GM12878 (cell line): ENCODE data around the gene FRRS1L. TPM values are rescaled to one million over a fixed set of nuclear protein-coding genes. Genes with fewer than 3 reads are reported as not detected.

Experiments
- ATAC-seq: fragments of 200-7000 bp; cut with Tn5 transposase; 3 replicates; pipeline ENCODE4 v1.9.1; 2020; ENCODE audit warnings: mild to moderate bottlenecking, moderate library complexity
- BruUV-seq: library from RNA; stranded (reverse); fragments of 400-500 nt; replicated peaks from 2 replicates; lab custom pipeline; 2021; lab: Mats Ljungman, UMichigan
- CTCF ChIA-PET: fragments of 300-600 bp; sonication (Branson Sonifier 250); formaldehyde crosslinking; extraction: SDS; loops from one replicate; lab custom pipeline; 2021; ENCODE audit warnings: inconsistent platforms; lab: Yijun Ruan, JAX
- POLR2A ChIA-PET: fragments of 350-600 bp; formaldehyde crosslinking; extraction: SDS; loops from one replicate; lab custom pipeline; 2021; ENCODE audit warnings: inconsistent platforms; lab: Charles Lee
- RAD21 ChIA-PET: fragments of 300-600 bp; sonication (Branson Sonifier 250); formaldehyde crosslinking; loops from one replicate; lab custom pipeline; 2023; ENCODE audit warnings: antibody characterized with exemption; ENCODE audit not compliant: unreplicated experiment; lab: Charles Lee
- SMC1A ChIA-PET: fragments of 300-600 bp; sonication (Branson Sonifier 250); formaldehyde crosslinking; loops from one replicate; lab custom pipeline; 2023; ENCODE audit not compliant: unreplicated experiment, uncharacterized antibody; lab: Charles Lee
- DNase-seq: peaks from one replicate; pipeline ENCODE4 v3.0.0-alpha.2; 2011; ENCODE audit warnings: low read depth, low spot score
- FAIRE-seq: peaks from 3 replicates; lab custom pipeline; 2011; peaks lifted over from hg19 to GRCh38; lab: Jason Lieb, UNC
- H2AFZ ChIP-seq: 2 replicates; pipeline ENCODE4 v1.6.0; 2011; ENCODE audit warnings: low read depth, low read length, control low read depth; ENCODE audit not compliant: control insufficient read depth
- H3K27ac ChIP-seq: 2 replicates; pipeline ENCODE4 v1.5.1; 2011; ENCODE audit warnings: control low read depth; ENCODE audit not compliant: control insufficient read depth, insufficient read depth
- H3K27me3 ChIP-seq, 2 experiments: replicated peaks in 1 of 2; 2 replicates each; pipeline versions ENCODE4 v1.6.0 to v1.6.1; 2011; ENCODE audit warnings: low read length in 1 of 2; ENCODE audit not compliant: control insufficient read depth in 2 of 2, insufficient read depth in 2 of 2
- H3K36me3 ChIP-seq, 2 experiments: 2 replicates each; pipeline ENCODE4 v1.5.1; 2011; ENCODE audit warnings: low read length in 1 of 2; ENCODE audit not compliant: control insufficient read depth in 2 of 2, insufficient read depth in 2 of 2
- H3K4me1 ChIP-seq: 2 replicates; pipeline ENCODE4 v1.6.1; 2011; ENCODE audit warnings: mild to moderate bottlenecking, low read length, moderate library complexity, mixed read lengths; ENCODE audit not compliant: control insufficient read depth, insufficient read depth
- H3K4me2 ChIP-seq: 2 replicates; pipeline ENCODE4 v1.6.0; 2011; ENCODE audit warnings: control low read depth; ENCODE audit not compliant: control insufficient read depth, insufficient read depth
- H3K4me3 ChIP-seq: fragments of 200-600 bp; sonication (generic); 2 replicates; pipeline ENCODE4 v1.5.1; 2016
- H3K79me2 ChIP-seq: 2 replicates; pipeline ENCODE4 v1.6.0; 2011; ENCODE audit warnings: low read length; ENCODE audit not compliant: control insufficient read depth, insufficient read depth
- H3K9ac ChIP-seq: 2 replicates; pipeline ENCODE4 v1.8.0; 2011; ENCODE audit warnings: low read length, control low read depth, mixed read lengths; ENCODE audit not compliant: control insufficient read depth, insufficient read depth
- H3K9me3 ChIP-seq: replicated peaks from 3 replicates; pipeline ENCODE4 v1.5.1; 2011; ENCODE audit warnings: mild to moderate bottlenecking, low read length; ENCODE audit not compliant: control insufficient read depth, insufficient read depth
- H4K20me1 ChIP-seq: 2 replicates; pipeline ENCODE4 v1.6.0; 2011; ENCODE audit not compliant: control insufficient read depth, insufficient read depth
- HDAC2 ChIP-seq: fragments of 200-600 bp; sonication (generic); IDR thresholded peaks from 2 replicates; pipeline ENCODE4 v1.6.1; 2017
- LARP7 ChIP-seq: fragments of 450-650 bp; IDR thresholded peaks from 2 replicates; pipeline ENCODE4 v1.6.1; 2017; ENCODE audit warnings: mild to moderate bottlenecking
- MYB ChIP-seq: fragments of 150-350 bp; IDR thresholded peaks from 2 replicates; pipeline ENCODE4 v1.6.1; 2014; ENCODE audit warnings: mild to moderate bottlenecking, low read depth, low read length, borderline replicate concordance
- NFXL1 ChIP-seq: fragments of 450-650 bp; IDR thresholded peaks from 2 replicates; pipeline ENCODE4 v1.6.1; 2017; ENCODE audit warnings: antibody characterized with exemption, mild to moderate bottlenecking, borderline replicate concordance
- PAX8 ChIP-seq: fragments of 450-650 bp; IDR thresholded peaks from 2 replicates; pipeline ENCODE4 v1.6.1; 2017; ENCODE audit warnings: mild to moderate bottlenecking, moderate library complexity
- SIX5 ChIP-seq: IDR thresholded peaks from 2 replicates; pipeline ENCODE4 v1.6.1; 2011; ENCODE audit warnings: mild to moderate bottlenecking, low read depth, low read length, moderate library complexity; ENCODE audit not compliant: severe bottlenecking
- SUZ12 ChIP-seq: fragments of 200-600 bp; sonication (generic); IDR thresholded peaks from one replicate; pipeline ENCODE4 v1.6.1; 2018; ENCODE audit warnings: antibody characterized with exemption, mild to moderate bottlenecking; ENCODE audit not compliant: unreplicated experiment
- ZNF217 ChIP-seq: fragments of 450-650 bp; IDR thresholded peaks from 2 replicates; pipeline ENCODE4 v1.6.1; 2017; ENCODE audit warnings: antibody characterized with exemption, mild to moderate bottlenecking
- WGBS: methylation state at CpG from one replicate; pipeline ENCODE4 v1.1.6; 2016; ENCODE audit warnings: low lambda C conversion rate; ENCODE audit not compliant: insufficient replicate concordance, insufficient coverage; ENCODE audit errors: missing lambda C conversion rate; 5-methylcytosine and 5-hydroxymethylcytosine counted together
- in situ Hi-C: fragments of 300-500 bp; cut with MboI; formaldehyde crosslinking; loops from 9 replicates; pipeline ENCODE4 v1.14.3; 2018; ENCODE audit warnings: mixed read lengths
- intact Hi-C: fragments of 100-400 bp; cut with micrococcal nuclease; formaldehyde crosslinking; loops from one replicate; pipeline ENCODE4 v1.14.2; 2022; ENCODE audit not compliant: unreplicated experiment
- polyA plus RNA-seq, 11 experiments: library from polyadenylated mRNA; depleted of rRNA in 4 of 11; unstranded in 6 of 11; stranded (reverse) in 5 of 11; fragments of >200 nt; fragmentation: Nextera tagmentation in 4 of 11; fragmentation: Illumina TruSeq in 1 of 11; extraction: Ambion mirVana in 4 of 11; extraction: Trizol in 1 of 11; gene quantifications; 1 replicate in 1 of 11; 2 replicates in 10 of 11; pipeline versions ENCODE4 v1.2.1 to v1.2.3, GENCODE V29; 2011 to 2016; ENCODE audit warnings: inconsistent platforms in 2 of 11, missing spikeins in 2 of 11, low read depth in 1 of 11
- total RNA-seq, 4 experiments: library from RNA; depleted of rRNA in 3 of 4; stranded (reverse); fragments of >200 nt in 3 of 4; fragmentation: Illumina TruSeq in 1 of 4; extraction: Trizol in 1 of 4; gene quantifications; 2 replicates each; pipeline versions ENCODE4 v1.2.1 to v1.2.3, GENCODE V29; 2013 to 2021

The FRRS1L gene
- total and polyA plus RNA-seq, 10 of the 15 experiments (the other 5 are each of a cell fraction or from before 2014, with no cell fraction given): not detected

DNA sequence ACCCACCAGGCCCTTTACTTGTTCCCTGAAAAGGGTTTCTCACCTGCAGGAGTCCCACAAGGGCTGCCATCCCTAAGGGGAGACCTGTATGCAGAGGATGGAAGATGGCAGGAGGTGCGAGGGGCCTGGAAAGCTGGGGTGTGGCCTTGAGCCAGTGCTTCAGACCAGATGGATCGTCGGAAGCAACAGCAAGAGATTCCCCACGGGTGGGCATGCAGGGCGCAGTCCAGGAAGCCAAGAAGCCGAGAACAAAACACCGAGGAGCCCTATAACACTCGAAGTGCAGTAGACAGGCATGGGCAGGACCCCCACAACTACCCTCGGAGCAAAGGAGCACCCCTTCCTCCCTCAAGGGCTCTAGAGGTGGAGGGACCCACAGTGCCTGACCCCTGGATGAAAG, 24.7 kb upstream of the FRRS1L start (continued):
- no peak for TF ChIP-seq SIX5
- no peak for TF ChIP-seq HDAC2
- no peak for TF ChIP-seq MYB
- no peak for TF ChIP-seq NFXL1

GRCh38 chr9:109190151-109190550, 23.1 kb upstream of the FRRS1L start:
- ChIA-PET RAD21 (no interaction called here), SMC1A (no interaction called here), POLR2A (no interaction called here), CTCF (no interaction called here)
- no peaks in the 10 kb centered on the region for H3K4me1 ChIP-seq
- TF ChIP-seq PAX8: no peak
- TF ChIP-seq SUZ12: no peak
- TF ChIP-seq LARP7: no peak
- no peak for TF ChIP-seq ZNF217
- no peaks in the 10 kb centered on the region for H4K20me1 ChIP-seq
- BruUV-seq: no TSS peak
- peaks cover 0 to 2% of the 10 kb centered on the region in 2 experiments; a peak in 1 of 4 replicates for H3K27me3 ChIP-seq
- no peak overlapping the region for H3K9ac ChIP-seq
- no peaks in the 10 kb centered on the region for H3K9me3 ChIP-seq
- intact Hi-C loops: no loop called here
- WGBS: 14% methylated on average over 1 of the region's 1 CpG
- no peak for ATAC-seq
- H3K79me2 ChIP-seq: no peaks in the 10 kb centered on the region
- H2AFZ ChIP-seq: no peak overlapping the region
- H3K27ac ChIP-seq: no peak overlapping the region
- DNase-seq: no peak
- no peaks in the 10 kb centered on the region for H3K36me3 ChIP-seq
- in situ Hi-C loops: no loop called here
- H3K4me2 ChIP-seq: no peak overlapping the region
- no peak overlapping the region for H3K4me3 ChIP-seq
- FAIRE-seq: no peak
